HG02588 (cell line): ENCODE measurements around the gene PROZ.
"Not testable (repeated sequence)": the region's sequence is repeated elsewhere in the genome, so short reads cannot be mapped to it uniquely, and the experiment has no call there.

Experiments
- ATAC-seq: cut with Tn5 transposase; IDR thresholded peaks from one replicate; pipeline ENCODE4 v1.9.1; 2021; ENCODE audit warnings: mild to moderate bottlenecking, moderate library complexity; ENCODE audit not compliant: unreplicated experiment

The PROZ gene

GRCh38 chr13:113153810-113154748, 4.4 kb upstream of the PROZ start:
- peak; percentile 60 for ATAC-seq

GRCh38 chr13:113155201-113155600, 3.2 kb upstream of the PROZ start:
- ATAC-seq = no peak

- ATAC-seq = no peak
Measured at GRCh38 chr13:113155982-113156655, 2.3 kb upstream of the PROZ start.

- ATAC-seq = no peak
Measured at GRCh38 chr13:113157206-113157928, 1.1 kb upstream of the PROZ start.

GRCh38 chr13:113158946-113159345, 498 bp downstream of the PROZ start:
- ATAC-seq = no peak

GRCh38 chr13:113159701-113160100, 1.3 kb downstream of the PROZ start:
- ATAC-seq = no peak

GRCh38 chr13:113160983-113161382, 2.5 kb downstream of the PROZ start:
- no peak for ATAC-seq

- no peak for ATAC-seq
Measured at GRCh38 chr13:113161433-113161832, 3.0 kb downstream of the PROZ start.

- not testable (repeated sequence) for ATAC-seq
Measured at GRCh38 chr13:113161975-113162374, 3.5 kb downstream of the PROZ start.

GRCh38 chr13:113162783-113163685, 4.6 kb downstream of the PROZ start:
- ATAC-seq = no peak

- no peak for ATAC-seq
Measured at GRCh38 chr13:113164492-113164891, 6.0 kb downstream of the PROZ start.

- no peak for ATAC-seq
Measured at GRCh38 chr13:113166266-113166665, 7.8 kb downstream of the PROZ start.

GRCh38 chr13:113166681-113167080, 8.2 kb downstream of the PROZ start:
- ATAC-seq = no peak

GRCh38 chr13:113167155-113167554, 8.7 kb downstream of the PROZ start:
- no peak for ATAC-seq

GRCh38 chr13:113167575-113167974, 9.1 kb downstream of the PROZ start:
- no peak for ATAC-seq

- no peak for ATAC-seq
Measured at GRCh38 chr13:113168211-113168610, 9.8 kb downstream of the PROZ start.

GRCh38 chr13:113169277-113170272, 11.1 kb downstream of the PROZ start:
- no peak for ATAC-seq

- ATAC-seq = no peak
Measured at GRCh38 chr13:113170511-113170910, 12.1 kb downstream of the PROZ start.
